Bone marrow (tissue), 2 donors: ENCODE measurements around the gene CCDC28B.

Experiments
- DNase-seq, 2 donors: peaks; one replicate each; lab custom pipeline; 2025; lab: John Stamatoyannopoulos, UW

The CCDC28B gene

DNA sequence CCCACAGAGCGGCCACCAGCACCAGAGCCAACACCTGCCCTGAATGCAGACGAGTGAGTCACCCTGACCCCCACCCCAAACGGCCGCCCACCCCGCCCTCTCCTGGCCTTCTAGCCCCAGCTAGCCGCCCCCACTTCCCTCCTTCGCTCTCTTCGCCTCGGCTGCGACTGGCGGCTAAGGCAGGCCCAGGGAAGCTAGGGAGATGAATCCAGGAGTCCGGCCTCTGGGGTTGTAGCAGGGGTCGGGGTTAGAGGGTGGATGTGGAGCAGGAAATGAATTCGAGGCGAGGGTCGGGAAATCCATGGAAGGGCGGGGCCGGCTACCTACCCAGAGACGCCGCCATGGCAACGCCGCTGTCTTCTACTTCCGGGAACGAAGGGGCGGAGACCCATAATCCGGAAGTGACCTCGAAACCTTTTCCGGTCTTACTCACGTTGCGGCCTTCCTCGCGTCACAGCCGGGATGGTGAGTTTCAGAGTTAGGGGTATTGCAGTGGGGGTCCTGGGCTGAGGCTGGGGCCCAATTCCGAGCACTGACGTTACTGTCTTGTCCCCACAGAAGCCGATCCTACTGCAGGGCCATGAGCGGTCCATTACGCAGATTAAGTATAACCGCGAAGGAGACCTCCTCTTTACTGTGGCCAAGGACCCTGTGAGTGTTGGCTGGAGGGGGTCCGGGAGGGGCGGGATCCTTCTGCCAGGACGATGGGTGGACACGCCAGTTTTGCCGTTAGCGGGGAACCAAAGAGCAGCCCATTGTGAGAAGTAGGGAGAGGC is 21.8 kb downstream of the CCDC28B start, which contains the start of the genes EIF3I and TMEM234:
EIF3I (plus strand) TSS at position 428 of the 776 bp plus-strand sequence; CDS start at position 463, 35 bp downstream.
TMEM234 (minus strand) TSS at position 374 of the 776 bp plus-strand sequence; CDS start at position 343, 31 bp downstream.
- peak; percentile 81 for DNase-seq

DNA sequence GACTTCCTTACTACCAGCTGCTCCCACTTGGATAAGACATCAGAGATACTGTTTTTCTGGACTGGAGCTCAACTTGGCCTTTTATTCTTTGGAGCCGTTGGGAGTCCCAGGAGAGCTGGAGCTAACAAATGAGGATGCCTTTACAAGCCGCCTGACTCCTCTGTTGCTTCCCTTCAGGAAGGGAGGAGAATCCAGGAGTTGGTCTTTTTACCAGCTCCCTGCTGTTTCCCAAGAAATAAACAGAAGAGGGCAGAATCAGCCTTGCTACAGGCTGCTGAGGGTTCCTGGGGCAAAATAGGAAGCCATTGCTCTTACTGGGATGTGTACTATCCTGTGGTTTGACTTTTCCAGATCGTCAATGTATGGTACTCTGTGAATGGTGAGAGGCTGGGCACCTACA is 23.3 kb downstream of the CCDC28B start:
- DNase-seq = no peak

DNA sequence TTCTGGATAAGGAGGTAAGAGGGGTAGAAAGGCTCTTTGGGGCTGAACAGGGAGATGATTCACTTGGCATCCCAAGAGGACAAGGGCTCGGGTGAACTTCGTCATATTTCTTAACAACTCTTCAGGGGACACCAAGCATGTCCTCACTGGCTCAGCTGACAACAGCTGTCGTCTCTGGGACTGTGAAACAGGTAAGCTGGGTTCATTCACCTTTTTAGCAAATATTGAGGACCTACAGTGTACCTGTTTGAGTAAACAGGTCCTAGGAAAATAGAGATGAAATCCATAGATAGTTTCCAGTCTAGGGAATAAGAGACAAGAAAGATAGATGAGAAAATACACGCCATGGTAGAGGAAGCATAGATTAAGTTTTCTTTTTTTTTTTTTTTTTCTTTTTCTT is 23.9 kb downstream of the CCDC28B start:
- DNase-seq = no peak

DNA sequence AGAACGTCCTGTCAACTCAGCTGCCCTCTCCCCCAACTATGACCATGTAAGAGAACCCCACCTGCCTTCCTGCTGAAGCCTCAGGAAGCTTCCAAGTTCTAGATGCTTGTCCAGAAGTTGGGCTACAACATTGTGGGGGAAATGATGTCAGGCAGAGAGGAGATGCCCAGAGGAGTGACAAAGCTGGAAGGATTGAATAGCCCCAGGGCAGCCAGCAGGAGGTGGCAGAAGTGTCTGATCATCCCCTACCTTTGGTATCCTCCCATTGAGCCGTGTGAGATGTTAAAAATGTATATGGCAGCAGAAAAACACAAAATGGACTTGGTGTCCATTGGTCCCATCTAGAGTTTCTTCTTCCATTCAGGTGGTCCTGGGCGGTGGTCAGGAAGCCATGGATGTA is 28.4 kb downstream of the CCDC28B start:
- no peak for DNase-seq

DNA sequence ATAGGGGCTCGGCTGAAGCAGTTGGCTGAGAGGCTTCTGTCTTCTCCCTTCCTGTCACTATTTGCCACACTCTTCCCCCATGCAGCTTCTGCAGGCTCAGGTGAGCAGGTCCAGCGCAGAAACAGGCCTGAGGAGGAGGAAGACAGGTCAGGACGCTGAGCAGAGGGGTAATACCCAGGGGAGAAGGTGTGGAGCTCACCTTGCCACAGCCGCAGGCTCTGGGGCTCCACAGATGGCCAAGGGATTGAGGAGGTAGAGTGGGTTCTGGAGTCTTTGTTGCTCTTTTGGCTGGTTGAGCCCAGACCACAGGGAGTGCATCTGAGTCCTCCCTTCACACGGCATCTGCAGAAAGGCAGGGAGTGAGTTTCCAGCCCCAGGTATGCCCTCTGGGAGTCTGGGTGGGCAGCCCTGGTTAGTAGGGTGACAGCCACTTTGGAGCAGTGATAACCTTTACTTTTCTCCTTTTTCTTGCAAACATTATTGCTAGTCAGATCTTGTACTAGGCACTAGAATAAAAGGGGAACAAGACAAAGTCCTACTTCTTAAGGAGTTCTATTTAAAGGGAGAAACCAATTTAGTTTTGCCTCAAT is 31.5 kb downstream of the CCDC28B start:
- DNase-seq = no peak

DNA sequence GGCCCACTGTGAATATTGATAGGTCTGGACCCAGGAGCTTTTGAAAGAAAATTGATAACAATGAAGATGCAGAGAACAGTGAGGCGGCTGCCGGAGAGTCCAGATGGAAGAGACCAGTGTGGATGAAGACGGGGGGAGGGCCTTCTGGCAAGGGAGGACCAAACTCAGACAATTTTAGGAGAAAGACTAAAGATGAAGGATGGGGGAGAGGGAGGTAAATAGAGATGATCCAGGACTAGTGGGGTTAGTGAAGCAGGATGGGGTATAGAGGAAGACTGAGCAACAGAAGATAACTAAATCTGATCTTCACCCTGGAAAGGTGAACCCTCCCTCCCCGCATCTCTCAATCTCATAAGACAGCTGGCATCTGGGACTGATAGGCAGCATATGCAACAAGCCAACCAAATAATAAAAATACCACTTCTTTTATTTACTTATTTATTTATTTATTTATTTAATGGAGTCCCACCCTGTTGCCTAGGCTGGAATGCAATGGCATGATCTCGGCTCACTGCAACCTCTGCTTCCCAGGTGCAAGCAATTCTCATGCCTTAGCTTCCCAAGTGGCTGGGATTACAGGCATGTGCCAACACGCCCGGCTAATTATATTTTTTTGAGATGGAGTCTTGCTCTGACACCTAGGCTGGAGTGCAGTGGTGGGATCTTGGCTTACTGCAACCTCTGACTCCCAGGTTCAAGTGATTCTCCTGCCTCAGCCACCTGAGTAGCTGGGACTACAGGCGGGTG is 32.3 kb downstream of the CCDC28B start:
- DNase-seq = no peak

DNA sequence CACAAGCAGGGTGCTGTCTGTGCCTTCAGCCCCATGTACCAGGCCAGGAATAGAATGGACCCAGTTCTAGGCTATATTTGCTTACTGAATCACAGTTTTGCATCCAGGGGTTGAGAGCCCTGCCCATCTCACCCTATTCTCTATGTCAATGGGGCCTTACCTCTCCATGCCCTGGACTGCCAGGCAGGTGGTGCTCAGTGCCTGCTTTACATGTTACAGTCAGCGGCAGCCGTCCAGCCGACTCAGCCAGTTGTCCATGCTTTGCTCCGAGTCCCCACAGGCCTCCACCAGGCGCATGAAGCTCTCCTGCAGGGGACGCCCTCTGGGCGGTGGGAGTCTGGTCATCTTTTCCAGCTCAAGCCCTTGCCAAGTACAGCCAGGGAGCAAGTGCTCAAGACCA is 34.4 kb downstream of the CCDC28B start:
- no peak for DNase-seq

DNA sequence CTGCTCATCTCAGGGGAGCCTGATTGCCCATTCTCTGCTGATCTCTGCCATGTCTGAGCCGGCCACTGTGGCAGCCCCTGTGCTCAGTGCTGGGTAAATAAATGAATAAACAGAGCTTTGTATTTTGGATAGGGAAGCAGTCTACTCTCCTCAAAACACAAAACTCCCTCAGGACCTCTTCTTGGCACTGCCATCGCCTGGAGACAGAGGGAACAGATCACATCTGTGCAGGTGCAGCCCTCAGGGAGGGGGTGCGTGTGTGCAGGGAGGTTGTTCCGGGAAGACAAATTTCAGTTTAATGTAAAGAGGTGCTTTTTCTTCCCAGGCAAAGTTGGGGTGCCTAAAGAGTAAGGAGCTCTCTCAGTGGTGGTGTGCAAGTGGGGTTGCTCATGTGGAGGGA is 38.9 kb downstream of the CCDC28B start:
- no peak for DNase-seq

DNA sequence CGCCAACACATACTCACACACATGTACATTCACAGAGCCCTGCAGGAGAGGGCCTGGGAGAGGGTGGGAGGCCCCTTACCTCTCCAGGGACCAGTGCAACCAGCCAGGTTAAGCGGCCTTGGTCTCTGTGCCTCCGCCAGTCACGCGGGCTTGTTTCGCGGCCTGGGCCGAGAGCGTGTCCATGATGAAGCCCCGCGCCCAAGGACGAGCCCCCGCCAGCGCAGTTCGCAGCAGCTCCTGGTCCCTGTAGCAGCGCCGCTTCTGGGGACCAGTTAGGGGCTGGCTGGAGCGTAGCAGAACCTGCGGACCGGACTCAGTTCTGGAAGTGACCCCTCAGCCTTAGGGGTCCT is 39.4 kb downstream of the CCDC28B start:
- DNase-seq = no peak

DNA sequence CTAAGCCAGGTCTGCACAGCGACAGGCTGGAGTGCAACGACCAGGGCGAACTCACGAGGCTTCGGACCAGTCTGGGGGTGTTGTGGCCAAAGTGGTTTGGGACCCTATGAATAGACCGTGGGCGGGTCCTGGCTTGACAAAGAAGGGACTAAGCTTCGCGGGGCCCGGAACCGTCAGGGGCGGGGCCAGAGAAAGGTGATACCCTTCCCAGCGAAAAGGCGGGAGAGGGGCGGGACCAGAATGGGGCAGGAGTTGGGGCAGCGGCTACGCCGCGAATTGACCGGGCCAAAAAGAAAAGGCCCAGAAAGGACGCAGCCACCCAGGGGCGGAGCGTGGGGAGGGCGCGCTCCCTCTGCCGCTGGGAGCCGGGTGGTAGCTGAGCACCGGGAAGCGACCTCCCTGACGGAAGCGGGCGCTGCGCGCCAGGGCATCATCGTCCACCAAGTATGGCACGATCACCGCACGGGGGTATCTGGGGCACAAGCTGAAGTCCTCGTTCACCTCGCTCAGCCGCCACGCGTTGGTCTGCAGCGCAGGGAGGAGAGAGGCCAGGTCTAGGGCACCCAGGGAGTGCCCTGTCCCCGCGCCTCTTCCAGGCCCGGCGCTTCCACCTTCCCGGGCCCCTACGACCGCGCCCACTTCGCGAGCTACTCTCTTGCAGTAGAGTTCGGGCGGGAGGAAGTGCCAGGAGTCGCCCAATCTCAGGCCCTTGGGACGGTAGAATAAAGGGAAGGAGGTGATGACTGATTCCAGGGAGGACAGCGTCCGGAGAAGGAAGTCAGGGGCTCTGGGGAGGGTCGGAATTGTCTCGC is 40.0 kb downstream of the CCDC28B start:
- peak; percentile 17 for DNase-seq

DNA sequence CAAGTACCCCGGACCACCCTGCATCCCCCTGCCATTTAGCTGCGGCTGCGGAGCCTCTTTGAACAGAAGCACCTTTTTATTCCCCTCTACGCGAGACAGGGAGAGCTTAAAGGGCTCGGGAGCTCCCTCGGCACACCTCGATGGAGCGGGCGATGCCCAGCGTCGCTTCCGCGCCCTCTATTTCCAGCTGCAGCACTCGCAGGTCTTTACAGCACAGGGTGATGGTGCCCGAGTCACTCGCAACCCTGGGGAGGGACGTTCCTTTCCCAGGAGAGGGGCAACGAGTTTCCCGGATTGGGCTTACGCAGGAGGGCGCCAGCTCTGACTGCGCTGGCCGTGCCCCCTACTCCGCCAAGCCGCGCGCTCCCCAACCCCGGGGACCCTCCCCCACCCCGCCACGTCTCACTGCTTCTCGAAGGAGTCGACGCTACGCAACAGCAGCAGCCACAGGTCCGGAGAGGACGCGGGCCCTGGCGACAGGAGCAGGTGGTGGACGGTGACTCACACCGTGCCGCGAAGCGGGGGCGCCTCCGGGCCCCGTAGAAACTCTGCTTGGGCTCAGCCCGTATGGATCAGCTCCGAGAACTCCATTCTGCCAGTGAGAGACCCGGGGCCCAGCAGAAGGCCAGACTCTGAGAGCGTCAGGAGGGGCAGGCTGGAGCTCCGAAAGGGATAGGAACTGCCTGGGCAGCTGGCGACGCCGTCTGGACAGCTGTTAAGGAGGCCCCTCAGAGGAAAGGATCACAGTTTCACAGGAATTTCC is 40.8 kb downstream of the CCDC28B start:
- DNase-seq = peak in 1 of 2 donors; percentile 13

DNA sequence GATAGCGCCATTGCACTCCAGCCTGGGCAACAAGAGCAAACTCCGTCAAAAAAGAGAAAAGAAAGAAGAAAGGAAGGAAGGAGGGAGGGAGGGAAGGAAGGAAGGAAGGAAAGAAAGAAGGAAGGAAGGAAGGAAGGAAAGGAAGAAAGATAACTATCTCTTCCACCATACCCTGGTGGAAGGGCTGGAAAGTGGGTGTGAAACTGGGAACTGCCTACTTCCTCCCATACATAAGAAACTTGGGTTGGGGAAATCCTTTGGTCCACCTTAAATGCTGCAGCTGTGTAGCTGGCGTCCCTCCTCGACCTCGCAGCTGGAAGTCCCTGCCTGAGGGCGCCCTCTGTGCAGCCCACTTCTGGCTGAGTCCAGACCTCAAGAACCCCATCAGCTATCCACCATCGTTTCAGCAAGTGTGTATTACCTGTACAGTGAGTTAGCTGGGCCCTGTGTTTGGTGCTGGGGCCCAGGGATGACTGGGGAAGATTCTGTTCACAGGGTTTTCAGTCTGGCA is 42.0 kb downstream of the CCDC28B start:
- DNase-seq = no peak

DNA sequence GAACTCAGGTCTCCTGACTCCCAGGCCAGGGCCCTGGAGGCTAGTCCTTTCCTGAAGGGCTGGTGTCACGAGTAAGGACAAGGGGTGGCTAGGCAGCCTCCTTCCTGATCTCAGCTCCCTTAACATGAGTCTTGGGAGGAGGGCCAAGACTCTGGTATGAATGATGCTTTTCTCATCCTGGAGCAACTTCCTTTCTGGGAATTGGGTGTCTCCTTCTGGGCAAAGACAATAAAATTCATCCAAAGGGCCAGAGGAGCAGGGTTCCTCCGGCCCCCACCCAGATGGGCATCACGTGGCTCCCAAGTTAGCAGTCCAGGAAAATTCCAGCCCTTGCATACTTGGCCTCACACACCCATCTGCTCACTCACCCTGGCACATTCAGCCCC is 46.5 kb downstream of the CCDC28B start, which contains the start of gene FAM167B:
FAM167B (plus strand) TSS at position 335 of the 386 bp plus-strand sequence. CDS start 200 bp downstream, outside the sequence.
- no peak for DNase-seq

DNA sequence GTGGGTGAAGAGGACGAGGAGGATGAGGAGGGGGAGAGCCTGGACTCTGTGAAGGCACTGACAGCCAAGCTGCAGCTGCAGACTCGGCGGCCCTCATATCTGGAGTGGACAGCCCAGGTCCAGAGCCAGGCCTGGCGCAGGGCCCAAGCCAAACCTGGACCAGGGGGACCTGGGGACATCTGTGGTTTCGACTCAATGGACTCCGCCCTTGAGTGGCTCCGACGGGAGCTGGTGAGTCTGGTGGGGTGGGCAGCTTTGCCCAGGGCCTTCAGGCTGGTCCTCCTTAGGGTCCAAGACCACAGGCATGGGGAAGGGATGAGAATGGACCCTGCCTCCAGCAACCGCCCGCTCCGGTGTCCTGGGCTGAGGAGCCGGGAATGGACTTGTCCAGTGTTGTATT is 47.1 kb downstream of the CCDC28B start:
- DNase-seq = no peak

DNA sequence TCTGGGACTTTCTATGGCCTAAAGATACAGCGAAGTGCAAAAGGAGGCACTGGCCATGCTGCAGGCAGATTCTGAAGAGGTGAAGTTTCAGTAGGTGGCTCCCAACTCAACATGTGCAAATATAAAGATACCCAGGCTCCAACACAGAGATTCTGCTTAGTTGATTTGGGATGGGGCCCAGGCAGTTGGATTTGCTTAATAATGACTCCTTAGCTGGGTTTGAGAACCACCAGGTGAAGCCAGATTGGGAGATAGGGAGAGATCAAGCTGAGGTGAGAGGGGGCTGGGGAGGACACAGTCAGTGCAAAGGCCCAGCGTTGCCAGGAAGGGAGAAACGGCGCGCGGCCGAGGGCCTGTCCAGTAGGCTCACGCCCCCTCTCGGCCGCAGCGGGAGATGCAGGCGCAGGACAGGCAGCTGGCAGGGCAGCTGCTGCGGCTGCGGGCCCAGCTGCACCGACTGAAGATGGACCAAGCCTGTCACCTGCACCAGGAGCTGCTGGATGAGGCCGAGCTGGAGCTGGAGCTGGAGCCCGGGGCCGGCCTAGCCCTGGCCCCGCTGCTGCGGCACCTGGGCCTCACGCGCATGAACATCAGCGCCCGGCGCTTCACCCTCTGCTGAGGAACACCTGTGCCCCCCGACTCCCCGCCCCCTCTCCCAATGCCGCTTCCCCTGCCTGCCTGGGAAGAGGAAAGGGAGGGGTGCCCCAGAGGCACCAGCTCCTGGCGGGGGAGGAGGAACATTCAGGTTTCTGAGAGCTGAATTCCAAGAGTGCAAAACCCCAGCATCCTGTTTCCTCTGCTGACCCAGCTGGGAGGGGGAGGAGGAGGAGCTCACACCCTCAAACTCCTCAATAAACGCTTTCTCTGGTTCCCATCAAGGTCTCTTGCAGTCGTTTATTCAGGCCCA is 47.8 kb downstream of the CCDC28B start:
- DNase-seq = peak in 1 of 2 donors; percentile 15

DNA sequence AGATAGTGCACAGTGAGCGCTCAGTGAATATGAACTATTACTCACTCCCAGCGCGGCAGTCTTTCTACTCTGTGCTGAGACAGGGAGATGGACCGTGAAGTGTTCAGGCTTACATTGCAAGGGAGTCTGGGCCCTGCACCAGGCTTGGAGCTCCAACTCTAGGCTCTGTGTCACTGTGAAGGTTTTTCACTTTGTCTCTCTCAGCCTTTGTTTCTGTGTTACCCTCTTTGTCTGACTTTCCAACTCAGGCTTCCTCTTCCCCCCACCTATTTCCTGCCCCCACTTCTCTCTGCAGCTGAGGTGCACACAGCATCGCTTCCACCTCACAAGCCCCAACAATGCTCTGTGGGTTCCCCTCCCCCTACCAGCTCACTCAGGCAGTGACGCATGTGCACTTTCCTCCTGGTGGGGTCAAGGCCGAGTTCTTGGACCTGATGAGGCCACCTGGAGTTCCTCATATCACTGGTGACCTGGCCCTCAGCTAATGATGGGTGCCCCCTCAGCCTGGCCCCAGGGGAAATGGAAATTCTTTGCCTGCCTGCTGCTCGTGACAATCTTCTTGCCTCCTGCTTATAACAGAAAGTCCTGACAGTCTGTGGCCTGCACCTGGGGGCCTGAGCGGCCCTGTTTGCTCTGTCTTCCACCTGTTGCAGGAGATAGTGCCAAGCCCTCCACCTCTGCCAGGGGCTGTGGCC is 49.6 kb downstream of the CCDC28B start:
- peak in 1 of 2 donors; percentile 83 for DNase-seq

DNA sequence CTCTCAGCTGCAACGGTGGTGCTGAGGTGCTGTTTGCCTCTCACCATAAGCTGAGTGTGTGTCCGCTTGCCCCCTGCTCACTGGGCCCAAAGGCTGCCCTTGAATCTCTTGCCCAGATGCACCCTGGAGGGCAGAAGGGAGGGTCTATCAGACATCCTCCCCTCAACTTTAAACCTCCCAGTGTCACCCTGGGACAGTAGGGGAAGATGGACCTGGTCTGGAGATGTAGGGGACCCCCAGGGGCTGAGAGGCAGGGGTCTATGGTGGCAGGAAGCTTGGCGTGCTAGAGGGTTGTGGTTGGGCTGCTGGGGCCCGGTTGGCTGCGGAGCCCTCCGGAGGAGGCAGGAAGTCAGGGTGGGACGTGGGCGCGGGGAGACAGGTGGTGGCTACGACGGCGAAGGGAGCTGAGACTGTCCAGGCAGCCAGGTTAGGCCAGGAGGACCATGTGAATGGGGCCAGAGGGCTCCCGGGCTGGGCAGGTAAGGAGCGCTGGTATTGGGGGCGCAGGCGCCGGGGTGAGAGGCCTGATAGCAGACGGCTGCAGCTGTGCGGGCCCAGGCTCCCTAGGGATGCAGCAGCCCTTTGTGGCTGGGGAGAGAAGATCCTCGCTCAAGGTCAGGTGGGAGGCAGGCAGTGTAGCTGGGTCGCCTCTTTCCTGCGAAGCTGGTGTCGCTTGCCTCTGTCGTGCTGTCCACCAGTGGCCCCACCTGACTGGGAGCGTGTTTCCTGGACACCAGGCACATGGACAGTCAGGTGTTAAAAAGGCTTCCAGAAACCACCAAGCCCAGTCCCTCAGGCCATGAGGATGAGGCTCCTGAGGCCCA is 50.7 kb downstream of the CCDC28B start, which contains the start of gene LCK:
LCK (plus strand) TSS at position 373 of the 824 bp plus-strand sequence. CDS start 23,065 bp downstream, outside the sequence.
- DNase-seq = no peak
